HG03060 (cell line): ENCODE measurements around the gene FCHO1.
"Not testable (repeated sequence)": the region's sequence is repeated elsewhere in the genome, so short reads cannot be mapped to it uniquely, and the experiment has no call there.

ENCODE experiments used
- ATAC-seq: cut with Tn5 transposase; IDR thresholded peaks from one replicate; pipeline ENCODE4 v1.9.1; 2021; ENCODE audit warnings: low read depth, moderate number of reproducible peaks; ENCODE audit not compliant: unreplicated experiment

The FCHO1 gene

DNA sequence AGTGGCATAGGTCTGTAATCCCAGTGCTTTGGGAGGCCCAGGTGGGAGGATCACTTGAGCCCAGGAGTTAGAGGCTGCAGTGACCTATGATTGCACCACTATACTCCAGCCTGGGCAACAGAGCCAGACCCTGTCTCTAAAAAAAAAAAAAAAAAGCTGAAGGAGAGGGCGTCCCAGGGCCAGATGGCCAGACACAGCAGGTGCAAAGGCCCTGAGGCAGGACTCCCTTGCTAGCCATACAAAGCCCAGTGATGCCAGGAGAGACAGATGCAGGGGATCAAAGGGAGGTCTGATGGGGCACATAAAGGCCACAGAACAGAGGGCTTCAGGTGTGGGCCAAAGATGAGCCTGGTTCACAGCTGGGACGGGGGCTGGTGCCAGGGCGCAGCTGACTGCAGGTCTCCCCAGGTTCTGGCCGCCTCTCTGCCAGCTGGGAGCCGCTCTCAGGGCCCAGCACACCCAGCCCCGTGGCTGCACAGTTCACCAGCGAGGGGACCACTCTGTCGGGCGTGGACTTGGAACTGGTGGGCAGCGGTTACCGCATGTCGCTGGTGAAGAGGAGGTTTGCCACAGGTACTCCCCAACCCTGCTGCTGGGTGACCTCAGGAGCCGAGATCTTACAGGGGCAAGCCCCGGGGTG lies 36.1 kb downstream of the FCHO1 start:
- ATAC-seq, result no peak

DNA sequence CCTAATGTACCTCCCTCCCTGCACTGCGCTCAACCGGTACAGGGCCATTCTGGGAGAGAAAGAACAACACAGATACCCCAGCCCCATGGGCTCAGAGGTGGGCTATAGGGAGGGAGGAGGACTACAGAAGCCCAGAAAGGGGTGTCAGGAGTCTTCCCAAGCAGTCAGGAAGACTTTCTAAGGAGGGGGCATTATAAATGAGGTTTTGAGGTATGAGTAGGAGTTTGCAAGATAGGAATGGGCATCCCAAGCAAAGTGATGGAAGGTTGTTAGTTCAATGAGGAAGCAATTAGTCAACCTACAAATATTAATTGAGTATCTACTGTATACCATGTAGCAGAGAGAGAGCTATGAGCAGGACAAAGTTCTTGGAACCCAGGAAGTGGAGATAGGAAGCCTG lies 37.4 kb downstream of the FCHO1 start:
- ATAC-seq, result no peak

DNA sequence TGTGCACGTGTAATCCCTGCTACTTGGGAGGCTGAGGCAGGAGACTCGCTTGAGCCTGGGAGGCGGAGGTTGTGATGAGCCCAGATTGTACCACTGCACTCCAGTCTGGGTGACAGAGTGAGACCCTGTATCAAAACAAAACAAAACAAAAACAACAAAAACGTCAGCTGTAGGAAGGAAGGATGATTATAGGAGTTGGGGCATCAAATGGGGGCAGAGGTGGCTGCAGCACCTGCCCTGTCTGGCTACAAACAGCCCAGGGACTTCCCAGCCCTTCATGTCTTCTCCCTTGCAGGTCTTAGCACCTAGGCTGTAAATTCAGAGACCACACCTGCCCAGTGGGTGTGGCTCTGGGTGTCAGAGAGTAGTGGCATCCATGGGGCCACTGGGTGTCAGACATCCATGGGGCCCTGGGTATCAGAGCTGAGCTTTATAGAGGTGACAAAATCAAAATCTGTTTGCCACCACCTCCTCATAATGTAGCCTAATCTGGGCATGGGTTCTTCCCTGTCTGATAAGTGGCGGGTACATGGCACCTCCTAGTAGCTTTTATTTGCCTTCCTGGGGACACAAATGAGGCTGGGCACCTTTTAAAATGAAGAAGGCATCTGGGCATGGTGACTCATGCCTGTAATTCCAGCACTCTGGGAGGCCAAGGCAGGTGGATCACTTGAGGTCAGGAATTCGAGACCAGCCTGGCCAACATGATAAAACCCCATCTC lies 38.9 kb downstream of the FCHO1 start:
- ATAC-seq, result no peak

DNA sequence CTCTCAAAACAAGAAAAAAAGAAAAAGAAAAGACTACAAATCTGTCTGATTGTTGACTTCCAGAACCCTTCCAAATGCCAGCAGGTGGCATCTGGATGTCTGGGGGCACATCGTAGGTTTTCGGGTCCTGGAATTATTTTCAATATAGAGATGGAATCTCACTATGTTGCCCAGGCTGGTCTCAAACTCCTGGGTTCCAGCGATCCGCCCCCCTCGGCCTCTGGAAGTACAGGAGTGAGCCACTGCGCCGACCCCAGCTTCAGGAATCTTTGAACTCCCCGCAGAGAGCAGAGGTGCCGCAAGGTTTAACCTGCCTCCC lies 43.1 kb downstream of the FCHO1 start:
- no peak for ATAC-seq

DNA sequence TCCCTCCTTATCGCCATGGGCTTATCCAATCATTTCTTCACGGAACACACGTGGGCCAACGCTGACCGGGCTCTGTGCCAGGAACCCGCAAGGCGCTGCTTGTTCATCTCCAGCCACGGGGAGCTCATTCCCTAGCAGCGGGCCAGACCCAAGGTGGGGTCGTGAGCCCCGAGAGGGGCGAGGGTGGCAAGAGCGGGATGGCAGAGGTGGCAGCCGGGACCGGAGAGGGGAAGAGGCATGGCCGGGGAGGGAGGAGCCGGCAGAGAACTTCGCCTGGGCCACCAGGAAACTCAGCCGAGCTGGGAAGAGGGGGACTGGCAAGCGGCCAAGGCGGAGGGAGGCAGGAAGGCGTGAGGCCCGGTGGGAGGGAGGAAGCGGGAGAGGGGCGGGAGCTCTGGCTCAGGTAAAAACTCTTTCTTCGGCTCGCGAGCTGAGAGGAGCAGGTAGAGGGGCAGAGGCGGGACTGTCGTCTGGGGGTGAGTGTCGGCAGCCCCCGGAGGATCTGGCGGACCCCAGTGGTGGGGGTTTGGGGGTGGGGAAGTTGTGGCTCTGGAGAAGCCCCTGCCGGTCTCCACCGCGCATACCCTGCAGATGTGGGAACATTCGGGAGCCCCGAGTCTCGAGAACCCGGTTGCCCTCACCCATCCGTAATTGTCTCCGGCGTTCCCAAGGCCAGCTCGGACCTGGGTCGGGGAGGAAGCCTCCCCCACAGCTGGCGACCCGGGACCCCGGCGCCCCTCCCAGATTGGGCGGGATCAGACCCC lies 43.6 kb downstream of the FCHO1 start, which contains the start of gene B3GNT3:
Gene B3GNT3 (plus strand): TSS at position 408 of the 764 bp plus-strand sequence. CDS start 12,670 bp downstream, outside the sequence.
- no peak for ATAC-seq

DNA sequence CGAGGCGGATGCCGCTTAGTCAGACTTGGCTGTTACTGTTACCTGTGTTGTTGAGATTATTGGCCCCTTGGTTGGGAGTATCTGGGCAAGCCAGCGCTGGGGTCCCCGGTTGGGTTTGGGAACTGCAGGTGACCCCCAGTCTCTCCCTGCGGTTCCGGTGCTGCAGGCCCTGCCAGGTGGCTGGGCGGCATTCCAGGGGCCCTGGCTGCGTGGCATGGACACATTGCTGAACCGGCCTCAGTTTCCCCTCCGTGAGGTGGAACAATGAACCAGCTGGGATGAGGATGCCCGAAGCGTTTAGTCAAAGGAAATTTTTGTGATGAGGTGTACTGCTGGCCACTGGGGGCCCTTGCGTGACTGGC lies 44.2 kb downstream of the FCHO1 start:
- ATAC-seq, result no peak

DNA sequence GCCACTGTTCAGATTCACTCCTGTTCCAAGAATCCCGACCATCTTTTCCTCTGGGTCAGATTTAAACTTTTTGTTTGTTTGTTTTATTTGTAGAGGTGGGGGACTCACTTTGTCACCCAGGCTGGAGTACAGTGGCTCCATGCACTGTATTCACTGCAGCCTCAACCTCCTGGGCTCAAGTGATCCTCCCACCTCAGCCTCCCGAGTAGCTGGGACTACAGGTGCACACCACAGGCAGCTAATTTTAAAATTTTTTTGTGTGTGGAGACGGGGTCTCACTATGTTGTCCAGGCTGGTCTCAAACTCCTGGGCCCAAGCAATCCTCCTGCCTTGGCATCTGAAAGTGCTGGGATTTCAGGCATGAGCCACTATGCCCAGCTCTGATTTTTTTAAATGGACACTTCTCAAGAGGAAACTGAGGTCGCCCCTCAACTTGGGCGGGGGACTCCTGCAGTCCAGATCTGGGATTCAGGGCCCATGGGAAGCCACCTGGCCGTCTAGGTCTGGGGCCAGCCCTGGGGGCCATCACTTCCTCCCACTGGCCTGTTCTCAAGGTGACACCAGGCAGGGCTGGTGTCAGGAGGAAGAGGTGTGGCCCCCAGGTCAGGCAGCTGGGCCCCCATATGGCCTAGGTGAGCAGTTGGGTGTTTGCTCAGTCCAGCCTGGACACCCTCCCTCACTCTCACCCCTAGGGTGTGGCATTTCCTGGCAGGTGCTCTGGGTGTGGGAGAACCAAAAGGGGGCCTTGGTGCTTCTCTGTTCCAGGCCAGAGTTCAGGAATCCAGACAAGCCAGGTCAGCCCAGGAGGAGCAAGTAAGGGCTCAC lies 44.9 kb downstream of the FCHO1 start:
- no peak for ATAC-seq

DNA sequence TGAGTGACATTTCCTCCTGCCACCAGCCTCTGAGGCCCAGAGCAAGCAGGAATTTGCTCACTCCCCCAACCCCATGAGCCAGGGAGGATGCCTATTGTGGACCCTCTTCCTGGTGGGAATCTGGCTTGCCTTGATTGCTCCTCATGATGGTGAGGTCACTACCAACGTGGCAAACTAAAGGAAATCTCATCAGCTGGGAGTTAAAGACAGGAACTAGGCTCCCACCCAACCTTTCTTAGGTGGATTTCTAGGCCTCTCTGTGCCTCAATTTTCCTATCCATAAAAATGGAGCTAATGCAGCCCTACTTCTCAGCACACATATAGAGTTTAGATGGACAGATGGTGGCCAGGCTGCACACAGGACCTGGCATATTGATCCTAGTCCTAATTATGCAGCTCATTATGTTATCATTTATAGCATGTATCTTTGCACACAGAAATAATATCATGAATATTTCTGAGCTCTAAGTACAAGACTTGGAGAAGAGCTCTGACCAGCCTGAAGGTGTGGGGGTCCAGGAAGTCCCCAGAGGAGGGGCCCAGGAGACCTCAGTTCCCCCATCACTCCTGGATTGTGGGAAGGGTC lies 45.7 kb downstream of the FCHO1 start:
- no peak for ATAC-seq

DNA sequence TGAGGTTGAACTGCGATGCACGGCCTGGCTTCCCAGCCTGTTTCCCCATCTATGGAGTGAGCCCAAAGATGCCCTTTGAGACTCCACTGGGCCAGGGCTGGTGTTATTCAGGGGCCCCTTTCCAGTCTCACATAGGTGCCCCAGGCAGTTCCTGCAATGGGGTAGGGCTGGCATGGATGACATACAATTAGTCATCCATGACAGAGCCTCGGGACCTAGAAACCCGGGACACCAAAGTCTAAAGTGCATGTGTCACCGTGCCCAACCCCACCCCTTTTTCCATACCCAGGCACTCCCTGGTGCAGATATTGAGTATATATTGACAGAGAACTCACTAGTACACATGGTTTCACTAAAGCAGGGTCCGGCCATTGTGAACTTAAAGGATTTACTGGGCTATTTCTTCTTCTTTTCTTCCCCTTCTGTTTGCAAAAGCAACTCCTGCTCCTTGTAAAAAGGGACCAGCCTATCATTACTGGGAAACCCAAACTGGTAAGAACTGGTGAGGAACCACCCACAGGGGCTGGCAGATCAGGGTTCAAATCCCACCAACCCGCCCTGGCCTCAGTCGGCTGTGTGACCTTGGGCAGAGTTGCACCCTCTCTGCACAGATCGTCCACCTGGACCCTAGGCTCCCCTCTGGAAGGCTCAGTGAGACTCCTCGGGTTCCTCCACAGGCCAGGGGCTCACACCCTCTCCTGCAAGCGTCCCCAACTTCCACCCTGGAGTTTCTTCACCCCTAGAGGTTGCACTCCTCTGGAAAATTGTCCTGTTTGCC lies 46.3 kb downstream of the FCHO1 start:
- ATAC-seq, result no peak

DNA sequence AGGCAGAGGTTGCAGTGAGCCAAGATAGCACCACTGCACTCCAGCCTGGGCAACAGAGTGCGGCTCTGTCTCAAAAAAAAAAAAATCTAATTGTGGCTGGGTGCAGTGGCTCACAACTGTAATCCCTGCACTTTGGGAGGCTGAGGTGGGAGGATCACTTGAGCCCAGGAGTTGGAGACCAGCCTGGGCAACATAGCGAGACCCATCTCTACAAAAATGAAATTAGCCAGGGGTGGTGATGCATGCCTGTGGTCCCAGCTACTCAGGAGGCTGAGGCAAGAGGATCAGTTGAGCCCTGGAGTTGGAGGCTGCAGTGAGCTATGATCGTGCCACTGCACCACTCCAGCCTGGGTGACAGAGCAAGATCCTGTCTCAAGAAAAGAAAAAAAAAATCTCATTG lies 47.3 kb downstream of the FCHO1 start:
- ATAC-seq, result not testable (repeated sequence)

DNA sequence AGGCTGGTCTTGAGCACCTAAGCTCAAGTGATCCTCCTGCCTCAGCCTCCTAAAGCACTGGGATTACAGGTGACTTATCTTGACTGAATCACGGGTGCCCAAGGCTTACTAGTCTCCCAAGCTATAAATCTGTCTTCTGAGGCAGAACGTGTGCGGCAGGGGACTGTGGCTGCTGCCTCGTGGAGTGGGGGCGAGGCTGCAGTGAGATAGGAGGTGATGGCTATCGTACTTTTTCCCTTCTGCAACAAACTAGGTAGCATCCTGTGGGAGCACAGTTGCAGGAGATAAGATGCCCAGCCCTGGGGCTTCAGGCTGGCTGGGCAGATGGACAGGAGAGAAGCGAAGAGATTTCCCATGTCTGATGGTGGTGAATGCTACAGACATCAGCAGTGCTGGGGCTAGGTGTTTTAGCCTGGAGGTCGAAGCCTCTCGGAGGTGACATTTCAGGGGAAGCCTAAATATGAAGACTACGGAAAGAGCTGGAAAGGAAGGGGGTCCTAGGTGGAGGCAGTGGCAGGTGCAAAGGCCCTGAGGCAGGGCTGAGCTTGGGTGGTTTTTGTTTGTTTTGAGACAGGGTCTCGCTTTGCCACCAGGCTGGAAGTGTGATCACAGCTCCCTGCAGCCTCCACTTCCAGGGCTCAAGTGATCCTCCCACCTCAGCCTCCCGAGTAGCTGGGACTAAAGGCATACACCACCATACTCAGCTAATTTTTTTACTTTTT lies 51.0 kb downstream of the FCHO1 start:
- ATAC-seq, result no peak

DNA sequence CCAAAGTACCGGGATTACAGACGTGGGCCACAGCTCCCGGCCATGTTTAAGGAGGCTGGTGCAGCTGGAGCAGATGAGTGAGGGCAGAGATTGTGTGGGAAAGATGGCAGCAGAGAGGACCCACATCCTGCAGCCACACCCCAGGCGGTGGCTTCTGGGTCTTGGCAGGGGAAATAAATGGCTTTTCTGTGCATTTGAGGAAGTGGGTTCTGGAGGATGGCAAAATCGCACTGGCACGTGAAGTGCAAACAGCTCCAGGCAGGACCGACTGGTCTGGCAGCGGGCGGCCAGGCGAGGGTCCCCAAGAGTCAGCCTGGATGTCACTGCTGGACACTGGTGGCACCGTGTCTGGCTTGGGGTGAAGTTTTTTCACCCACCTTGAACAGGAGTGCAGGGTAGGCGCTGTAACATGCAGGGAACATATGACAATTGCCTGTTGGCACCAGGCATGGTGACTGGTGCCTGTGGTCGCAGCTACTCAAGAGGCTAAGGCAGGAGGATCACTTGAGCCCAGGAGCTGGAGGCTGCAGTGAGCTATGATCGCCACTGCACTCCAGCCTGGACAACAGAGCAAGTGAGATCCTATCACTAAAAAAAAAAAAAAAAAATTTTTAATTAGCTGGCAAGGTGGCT lies 52.1 kb downstream of the FCHO1 start:
- ATAC-seq, result no peak

DNA sequence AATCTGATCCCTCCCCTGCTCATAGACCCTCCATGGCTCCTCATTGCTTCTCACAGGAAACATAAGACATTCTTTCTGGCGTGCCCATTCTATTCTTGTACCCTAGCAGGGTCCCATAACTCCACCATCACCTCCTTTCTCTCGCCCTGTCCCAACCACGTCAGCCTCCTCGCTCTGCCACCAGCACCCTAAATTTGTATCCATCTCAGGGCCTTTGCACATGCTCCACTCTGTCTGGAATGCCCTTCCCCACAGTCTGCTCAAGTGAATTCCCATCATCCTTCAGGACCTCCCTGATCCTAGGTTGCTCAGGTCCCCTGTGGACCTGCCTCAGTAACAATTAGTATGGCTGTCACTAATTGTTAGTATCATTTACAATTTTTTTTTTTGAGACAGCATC lies 54.1 kb downstream of the FCHO1 start:
- ATAC-seq, result no peak

DNA sequence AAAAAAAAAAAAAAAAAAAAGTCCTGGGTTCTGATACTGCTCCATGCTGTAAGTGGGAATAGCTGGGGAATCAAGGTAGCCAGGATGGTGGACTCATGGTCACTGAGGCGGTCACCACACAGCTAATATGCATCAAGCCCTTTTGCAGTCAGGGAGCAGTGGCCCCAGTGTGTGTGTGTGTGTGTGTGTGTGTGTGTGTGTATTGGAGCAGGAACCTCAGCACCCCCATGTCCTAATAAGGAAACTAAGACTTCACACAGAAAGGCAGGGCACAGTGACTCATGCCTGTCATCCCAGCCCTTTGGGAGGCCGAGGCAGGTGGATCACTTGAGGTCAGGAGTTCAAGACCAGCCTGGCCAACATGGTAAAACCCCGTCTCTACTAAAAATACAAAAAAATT lies 55.7 kb downstream of the FCHO1 start:
- no peak for ATAC-seq

DNA sequence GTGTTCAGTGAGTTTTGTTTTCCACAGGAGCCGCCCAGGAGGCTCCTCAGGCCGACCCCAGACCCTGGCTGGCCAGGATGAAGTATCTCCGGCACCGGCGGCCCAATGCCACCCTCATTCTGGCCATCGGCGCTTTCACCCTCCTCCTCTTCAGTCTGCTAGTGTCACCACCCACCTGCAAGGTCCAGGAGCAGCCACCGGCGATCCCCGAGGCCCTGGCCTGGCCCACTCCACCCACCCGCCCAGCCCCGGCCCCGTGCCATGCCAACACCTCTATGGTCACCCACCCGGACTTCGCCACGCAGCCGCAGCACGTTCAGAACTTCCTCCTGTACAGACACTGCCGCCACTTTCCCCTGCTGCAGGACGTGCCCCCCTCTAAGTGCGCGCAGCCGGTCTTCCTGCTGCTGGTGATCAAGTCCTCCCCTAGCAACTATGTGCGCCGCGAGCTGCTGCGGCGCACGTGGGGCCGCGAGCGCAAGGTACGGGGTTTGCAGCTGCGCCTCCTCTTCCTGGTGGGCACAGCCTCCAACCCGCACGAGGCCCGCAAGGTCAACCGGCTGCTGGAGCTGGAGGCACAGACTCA lies 56.5 kb downstream of the FCHO1 start:
- ATAC-seq, result no peak

DNA sequence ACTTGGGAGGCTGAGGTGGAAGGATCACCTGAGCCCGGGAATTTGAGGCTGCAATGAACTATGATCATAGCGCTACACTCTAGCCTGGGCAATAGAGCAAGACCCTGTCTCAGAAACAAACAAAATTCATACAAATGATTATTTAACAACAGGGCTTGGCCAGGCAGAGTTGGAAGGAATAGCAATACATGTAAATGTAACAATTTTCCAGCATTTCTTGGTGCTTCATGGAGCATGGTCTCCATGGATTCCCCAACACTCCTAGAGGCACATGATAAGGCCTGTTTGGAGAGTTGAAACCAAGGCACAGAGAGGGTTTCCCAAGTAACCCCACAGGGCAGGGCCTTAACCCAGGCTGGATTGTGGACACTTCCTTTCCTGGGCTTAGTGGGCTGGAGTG lies 59.8 kb downstream of the FCHO1 start:
- no peak for ATAC-seq

DNA sequence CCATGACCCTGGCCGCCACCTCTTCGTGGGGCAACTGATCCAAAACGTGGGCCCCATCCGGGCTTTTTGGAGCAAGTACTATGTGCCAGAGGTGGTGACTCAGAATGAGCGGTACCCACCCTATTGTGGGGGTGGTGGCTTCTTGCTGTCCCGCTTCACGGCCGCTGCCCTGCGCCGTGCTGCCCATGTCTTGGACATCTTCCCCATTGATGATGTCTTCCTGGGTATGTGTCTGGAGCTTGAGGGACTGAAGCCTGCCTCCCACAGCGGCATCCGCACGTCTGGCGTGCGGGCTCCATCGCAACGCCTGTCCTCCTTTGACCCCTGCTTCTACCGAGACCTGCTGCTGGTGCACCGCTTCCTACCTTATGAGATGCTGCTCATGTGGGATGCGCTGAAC lies 60.4 kb downstream of the FCHO1 start:
- ATAC-seq, result no peak

DNA sequence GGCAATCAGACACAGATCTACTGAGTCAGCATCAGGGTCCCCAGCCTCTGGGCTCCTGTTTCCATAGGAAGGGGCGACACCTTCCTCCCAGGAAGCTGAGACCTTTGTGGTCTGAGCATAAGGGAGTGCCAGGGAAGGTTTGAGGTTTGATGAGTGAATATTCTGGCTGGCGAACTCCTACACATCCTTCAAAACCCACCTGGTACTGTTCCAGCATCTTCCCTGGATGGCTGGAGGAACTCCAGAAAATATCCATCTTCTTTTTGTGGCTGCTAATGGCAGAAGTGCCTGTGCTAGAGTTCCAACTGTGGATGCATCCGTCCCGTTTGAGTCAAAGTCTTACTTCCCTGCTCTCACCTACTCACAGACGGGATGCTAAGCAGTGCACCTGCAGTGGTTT lies 60.8 kb downstream of the FCHO1 start:
- no peak for ATAC-seq
